KMS-11 (cell line): Measurements from ENCODE around the gene BABAM2.

Experiments
- H2AFZ ChIP-seq: fragments of 200-600 bp; sonication (generic); 2 replicates; pipeline ENCODE4 v1.6.1; 2016; ENCODE audit warnings: antibody characterized with exemption, mixed run types, low read depth
- H3K27ac ChIP-seq: fragments of 200-600 bp; sonication (generic); 2 replicates; pipeline ENCODE4 v1.6.1; 2016; ENCODE audit warnings: mild to moderate bottlenecking, mixed run types
- H3K27me3 ChIP-seq: fragments of 200-600 bp; sonication (generic); 2 replicates; pipeline ENCODE4 v1.6.1; 2017; ENCODE audit warnings: mild to moderate bottlenecking, low read depth, mixed run types, moderate library complexity; ENCODE audit not compliant: insufficient read depth
- H3K36me3 ChIP-seq: fragments of 200-600 bp; sonication (generic); 2 replicates; pipeline ENCODE4 v1.6.1; 2017; ENCODE audit warnings: mild to moderate bottlenecking, mixed run types; ENCODE audit not compliant: insufficient read depth
- H3K4me1 ChIP-seq: fragments of 200-600 bp; sonication (generic); 2 replicates; pipeline ENCODE4 v1.6.1; 2016; ENCODE audit warnings: mild to moderate bottlenecking, low read depth, mixed run types; ENCODE audit not compliant: poor library complexity, severe bottlenecking
- H3K4me2 ChIP-seq: fragments of 200-600 bp; sonication (generic); 2 replicates; pipeline ENCODE4 v1.7.0; 2016; ENCODE audit warnings: mild to moderate bottlenecking, mixed run types
- H3K4me3 ChIP-seq: fragments of 200-600 bp; sonication (generic); IDR thresholded peaks from 2 replicates; pipeline ENCODE4 v1.6.1; 2017; ENCODE audit warnings: low read depth, low read length, mixed read lengths; ENCODE audit not compliant: insufficient read depth
- H3K79me2 ChIP-seq: fragments of 200-600 bp; sonication (generic); 2 replicates; pipeline ENCODE4 v1.6.1; 2016; ENCODE audit warnings: low read depth, mixed run types; ENCODE audit not compliant: insufficient read depth
- H3K9ac ChIP-seq: fragments of 200-600 bp; sonication (generic); 2 replicates; pipeline ENCODE4 v1.6.1; 2016; ENCODE audit warnings: mild to moderate bottlenecking, mixed run types
- H4K20me1 ChIP-seq: fragments of 200-600 bp; sonication (generic); 2 replicates; pipeline ENCODE4 v1.6.1; 2016; ENCODE audit warnings: mild to moderate bottlenecking, mixed run types; ENCODE audit not compliant: insufficient read depth
- CTCF ChIP-seq: fragments of 200-600 bp; sonication (generic); conservative IDR thresholded peaks from 2 replicates; pipeline ENCODE4 v1.6.1; 2017; ENCODE audit warnings: low read depth, mild to moderate bottlenecking, antibody characterized with exemption, low read length, moderate library complexity, mixed read lengths

BABAM2 gene

GRCh38 chr2:28135799-28136198, 245.3 kb downstream of the BABAM2 start:
- H3K4me3 ChIP-seq = no peak overlapping the region
- no peak overlapping the region for H3K9ac ChIP-seq
- H3K4me2 ChIP-seq = no peak overlapping the region; the same call in 1 of the 2 replicates
- H3K79me2 ChIP-seq = no peaks in the 10 kb centered on the region
- H4K20me1 ChIP-seq = no peaks in the 10 kb centered on the region
- TF ChIP-seq CTCF = no peak
- no peak overlapping the region for H3K27ac ChIP-seq
- H3K27me3 ChIP-seq = no peaks in the 10 kb centered on the region
- no peak overlapping the region for H2AFZ ChIP-seq
- H3K36me3 ChIP-seq = no peaks in the 10 kb centered on the region
- H3K4me1 ChIP-seq = peaks cover 30% of the 10 kb centered on the region

GRCh38 chr2:28136556-28136955, 246.0 kb downstream of the BABAM2 start:
- no peak for TF ChIP-seq CTCF
- H3K27me3 ChIP-seq = no peaks in the 10 kb centered on the region
- peaks cover 30% of the 10 kb centered on the region for H3K4me1 ChIP-seq
- no peak overlapping the region for H3K4me3 ChIP-seq
- no peak overlapping the region for H2AFZ ChIP-seq
- no peak overlapping the region for H3K27ac ChIP-seq
- H4K20me1 ChIP-seq = no peaks in the 10 kb centered on the region
- H3K36me3 ChIP-seq = no peaks in the 10 kb centered on the region
- H3K79me2 ChIP-seq = no peaks in the 10 kb centered on the region
- no peak overlapping the region for H3K9ac ChIP-seq
- no peak overlapping the region for H3K4me2 ChIP-seq

- Histone ChIP-seq H3K79me2 (no peaks in the 10 kb centered on the region), H3K9ac (no peak overlapping the region), H3K4me2 (no peak overlapping the region), H3K4me3 (no peak overlapping the region), H3K36me3 (no peaks in the 10 kb centered on the region), H3K27me3 (no peaks in the 10 kb centered on the region), H3K27ac (no peak overlapping the region), H4K20me1 (no peaks in the 10 kb centered on the region), H3K4me1 (peaks cover 30% of the 10 kb centered on the region), H2AFZ (no peak overlapping the region)
- no peak for TF ChIP-seq CTCF
These were observed 246.7 kb downstream of the BABAM2 start for GRCh38 chr2:28137221-28137620.

- Histone ChIP-seq H4K20me1 (no peaks in the 10 kb centered on the region), H3K4me2 (no peak overlapping the region), H2AFZ (no peak overlapping the region), H3K36me3 (no peaks in the 10 kb centered on the region), H3K9ac (no peak overlapping the region), H3K79me2 (no peaks in the 10 kb centered on the region), H3K27me3 (no peaks in the 10 kb centered on the region), H3K4me3 (no peak overlapping the region), H3K4me1 (no peaks in the 10 kb centered on the region), H3K27ac (no peak overlapping the region)
- TF ChIP-seq CTCF = no peak
These were observed 251.9 kb downstream of the BABAM2 start for GRCh38 chr2:28142386-28142785.

- Histone ChIP-seq H3K27me3 (no peaks in the 10 kb centered on the region), H3K27ac (no peak overlapping the region), H3K79me2 (no peaks in the 10 kb centered on the region), H3K9ac (no peak overlapping the region), H2AFZ (no peak overlapping the region), H3K4me1 (no peaks in the 10 kb centered on the region), H3K4me2 (no peak overlapping the region), H3K36me3 (no peaks in the 10 kb centered on the region), H4K20me1 (no peaks in the 10 kb centered on the region), H3K4me3 (no peak overlapping the region)
- TF ChIP-seq CTCF = no peak
These were observed 257.5 kb downstream of the BABAM2 start for GRCh38 chr2:28148000-28148399.
